GM12875 (cell line): ENCODE measurements around the gene ZPBP.
"Not testable (repeated sequence)": the region's sequence is repeated elsewhere in the genome, so short reads cannot be mapped to it uniquely, and the experiment has no call there.

Experiments used
- H3K4me3 ChIP-seq: one replicate; pipeline ENCODE4 v1.5.1; 2011; ENCODE audit warnings: low read depth, low read length, control low read depth
- TF ChIP-seq, protein P1 (sequence below): IDR thresholded peaks from 2 replicates; pipeline ENCODE4 v1.5.1; 2011; ENCODE audit warnings: low read depth, mild to moderate bottlenecking, control low read depth, inconsistent platforms, low read length, moderate library complexity, borderline replicate concordance; ENCODE audit not compliant: insufficient read depth

Gene ZPBP

DNA sequence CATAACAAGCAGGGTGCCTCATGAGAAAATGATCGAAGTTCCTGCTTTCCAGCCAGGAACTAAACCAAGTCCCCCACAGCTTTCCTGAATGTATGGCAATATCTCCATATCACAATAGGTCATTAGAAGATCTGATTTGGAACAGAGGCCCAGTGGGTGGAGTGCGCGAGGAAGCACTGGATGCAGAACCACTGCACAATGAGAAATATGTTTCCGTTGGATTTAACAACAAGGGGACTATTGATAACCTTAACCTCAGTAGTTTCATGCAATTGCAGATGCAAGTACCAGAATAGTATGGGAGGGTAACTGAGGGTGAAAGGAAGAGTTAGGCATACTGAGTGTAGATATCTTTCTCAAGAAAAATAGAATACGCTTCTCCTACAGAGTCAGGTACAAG lies 45.3 kb downstream of the ZPBP start:
- TF ChIP-seq, protein P1, sequence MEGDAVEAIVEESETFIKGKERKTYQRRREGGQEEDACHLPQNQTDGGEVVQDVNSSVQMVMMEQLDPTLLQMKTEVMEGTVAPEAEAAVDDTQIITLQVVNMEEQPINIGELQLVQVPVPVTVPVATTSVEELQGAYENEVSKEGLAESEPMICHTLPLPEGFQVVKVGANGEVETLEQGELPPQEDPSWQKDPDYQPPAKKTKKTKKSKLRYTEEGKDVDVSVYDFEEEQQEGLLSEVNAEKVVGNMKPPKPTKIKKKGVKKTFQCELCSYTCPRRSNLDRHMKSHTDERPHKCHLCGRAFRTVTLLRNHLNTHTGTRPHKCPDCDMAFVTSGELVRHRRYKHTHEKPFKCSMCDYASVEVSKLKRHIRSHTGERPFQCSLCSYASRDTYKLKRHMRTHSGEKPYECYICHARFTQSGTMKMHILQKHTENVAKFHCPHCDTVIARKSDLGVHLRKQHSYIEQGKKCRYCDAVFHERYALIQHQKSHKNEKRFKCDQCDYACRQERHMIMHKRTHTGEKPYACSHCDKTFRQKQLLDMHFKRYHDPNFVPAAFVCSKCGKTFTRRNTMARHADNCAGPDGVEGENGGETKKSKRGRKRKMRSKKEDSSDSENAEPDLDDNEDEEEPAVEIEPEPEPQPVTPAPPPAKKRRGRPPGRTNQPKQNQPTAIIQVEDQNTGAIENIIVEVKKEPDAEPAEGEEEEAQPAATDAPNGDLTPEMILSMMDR, result no peak

GRCh38 chr7:50041165-50041564 lies 51.9 kb downstream of the ZPBP start:
- H3K4me3 ChIP-seq, result not testable (repeated sequence)

More for the DNA sequence above, 45.3 kb downstream of the ZPBP start:
- H3K4me3 ChIP-seq, result no peak overlapping the region

DNA sequence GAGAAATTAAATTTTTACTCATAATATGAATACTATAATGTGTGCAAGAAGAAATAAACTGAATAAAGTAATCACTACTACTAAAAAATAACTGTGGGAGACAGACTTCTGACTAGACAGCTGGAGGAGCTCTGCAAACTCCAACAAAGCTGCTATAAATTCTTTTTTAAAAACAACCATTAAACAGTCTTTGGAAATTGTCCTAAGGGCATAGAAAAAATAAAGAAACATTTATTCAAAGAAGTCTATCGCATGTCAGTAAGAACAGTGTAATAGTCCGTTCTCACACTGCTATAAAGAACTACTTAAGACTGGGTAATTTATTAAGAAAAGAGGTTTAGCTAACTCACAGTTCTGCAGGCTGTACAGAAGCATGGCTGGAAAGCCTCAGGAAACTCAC lies 56.0 kb downstream of the ZPBP start:
- TF ChIP-seq, protein P1, result no peak
- H3K4me3 ChIP-seq, result no peak overlapping the region

DNA sequence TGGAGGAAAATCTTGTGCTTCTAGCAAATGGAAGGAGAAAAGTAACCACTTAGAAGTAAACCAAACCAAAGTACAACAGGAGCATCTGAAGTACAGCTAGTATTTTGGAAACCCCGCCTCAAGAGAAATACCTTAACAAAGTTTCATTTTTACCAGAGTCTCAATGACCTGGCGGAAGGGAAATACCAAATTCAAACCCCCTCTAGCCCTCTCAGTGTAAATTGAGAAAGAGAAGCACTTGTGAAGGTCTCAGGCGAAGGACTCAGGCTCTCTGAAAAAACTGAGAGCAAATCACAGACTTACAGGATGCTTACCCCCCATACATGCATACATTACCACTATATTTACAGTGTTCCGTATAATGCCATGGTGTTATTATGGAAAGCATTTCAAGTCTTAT lies 70.1 kb downstream of the ZPBP start:
- TF ChIP-seq, protein P1, result no peak
- no peak overlapping the region for H3K4me3 ChIP-seq

- no peak overlapping the region for H3K4me3 ChIP-seq
- TF ChIP-seq, protein P1, result no peak
Measured at GRCh38 chr7:50022451-50022850, 70.6 kb downstream of the ZPBP start.

DNA sequence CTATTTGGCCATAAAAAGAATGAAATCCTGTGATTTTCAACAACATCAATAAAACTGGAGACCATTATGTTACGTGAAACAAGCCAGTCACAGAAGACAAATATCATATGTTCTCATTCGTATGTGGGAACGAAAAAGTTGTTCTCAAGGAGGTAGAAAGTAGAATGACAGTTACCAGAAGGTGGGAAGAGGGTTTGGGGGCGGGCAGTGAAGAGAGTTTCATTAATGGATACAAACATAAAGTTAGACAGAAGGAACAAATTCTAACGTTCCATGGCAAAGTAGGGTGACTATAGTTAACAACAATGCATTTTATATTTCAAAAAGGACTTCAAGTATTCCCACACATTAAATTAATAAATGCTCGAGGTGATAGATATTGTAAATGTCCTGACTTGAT lies 97.4 kb downstream of the ZPBP start:
- TF ChIP-seq, protein P1, result no peak
- H3K4me3 ChIP-seq, result no peak overlapping the region

GRCh38 chr7:49986191-49986590 lies 106.9 kb downstream of the ZPBP start:
- TF ChIP-seq, protein P1, result no peak
- no peak overlapping the region for H3K4me3 ChIP-seq

DNA sequence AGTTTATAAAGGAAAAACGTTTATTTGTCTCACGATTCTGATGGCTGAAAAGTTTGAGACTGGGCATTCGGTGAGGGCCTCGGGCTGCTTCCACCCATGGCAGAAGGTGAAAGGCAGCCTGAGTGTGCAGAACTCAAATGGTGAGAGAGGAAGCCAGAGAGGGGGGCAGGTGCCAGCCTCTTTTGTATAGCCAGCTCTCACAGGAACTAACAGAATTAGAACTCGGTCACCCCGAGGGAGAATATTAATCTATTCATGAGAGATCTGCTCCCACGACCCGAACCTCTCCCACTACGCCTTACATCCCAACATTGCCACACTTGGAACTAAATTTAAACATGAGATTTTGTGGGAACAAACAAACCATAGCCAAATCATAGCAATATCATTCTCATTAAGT lies 112.6 kb downstream of the ZPBP start:
- no peak overlapping the region for H3K4me3 ChIP-seq
- TF ChIP-seq, protein P1, result no peak
